ENCODE results near the gene FARS2. TPM values are rescaled to one million over a fixed set of nuclear protein-coding genes. Genes with fewer than 3 reads are reported as not detected.

The FARS2 gene
- total and polyA plus RNA-seq, 2 donors (not counting 3 experiments of a cell fraction or from before 2014, with no cell fraction given): 20.2 to 20.5 TPM

GRCh38 chr6:5729080-5729434 lies 467.7 kb downstream of the FARS2 start:
- no TSS peak for BruUV-seq (replicated peaks)
- Histone ChIP-seq H3K9me3 (replicated peaks; ENCODE audit: control insufficient read depth, insufficient read depth, low read length) (no peaks in the 10 kb centered on the region), H3K27me3 (ENCODE audit: control insufficient read depth in 2 of 2, insufficient read depth in 2 of 2, low read length in 2 of 2) (no peaks in the 10 kb centered on the region), H3K4me1 (ENCODE audit: control insufficient read depth, extremely low read depth, insufficient read depth, low read length) (peaks cover 11% of the 10 kb centered on the region), H3K79me2 (ENCODE audit: control insufficient read depth, insufficient read depth, low read length) (no peaks in the 10 kb centered on the region), H3K4me2 (ENCODE audit: insufficient read depth, low read length) (no peak overlapping the region), H3K36me3 (ENCODE audit: control insufficient read depth in 2 of 2, extremely low read depth in 1 of 2, insufficient read depth in 2 of 2, low read length in 2 of 2) (no peaks in the 10 kb centered on the region), H3K9me1 (replicated peaks; ENCODE audit: control insufficient read depth, extremely low read depth, insufficient read depth, low read length) (no peaks in the 10 kb centered on the region), H3K9ac (replicated peaks; ENCODE audit: extremely low read depth, insufficient read depth, low read length) (no peak overlapping the region), H4K20me1 (replicated peaks; ENCODE audit: control insufficient read depth, extremely low read depth, insufficient read depth, low read length) (no peaks in the 10 kb centered on the region), H3K4me3 (replicated peaks in 1 of 3; ENCODE audit: insufficient read depth in 1 of 3, low read depth in 1 of 3, low read length in 3 of 3) (no peak overlapping the region), H2AFZ (ENCODE audit: low read depth, low read length) (no peak overlapping the region), H3K27ac (ENCODE audit: insufficient read depth, low read depth, low read length) (peak overlapping the region; percentile 12)
- FAIRE-seq: peak; percentile 76
- dilution Hi-C loops (cut with MboI; ENCODE audit: extremely low pct_ligation_motif_present, low sequenced_read_pairs) (no loop called here), intact Hi-C loops (cut with micrococcal nuclease) (no loop called here)
- DNase-seq (ENCODE audit: low read depth, low spot score): peak; percentile 31
- ChIA-PET CTCF (interaction anchor here (3.8 kb wide), 1 partner anchor 258 kb away, joined by 16 read pairs; no protein-coding TSS in a partner anchor), POLR2A (no interaction called here)
- TF ChIP-seq EZH2 (IDR thresholded peaks at IDR 0.05; ENCODE audit: borderline replicate concordance, low read depth, low read length, severe bottlenecking) (no peak), GATA2 (IDR thresholded peaks at IDR 0.05; ENCODE audit: insufficient read depth, insufficient read length, low read depth, low read length) (no peak), FOS (IDR thresholded peaks at IDR 0.05; ENCODE audit: borderline replicate concordance, insufficient read depth, low read length) (peak; percentile 74), MAX (IDR thresholded peaks at IDR 0.05; ENCODE audit: insufficient read depth, insufficient read length) (no peak), POLR2AphosphoS5 (IDR thresholded peaks at IDR 0.05; ENCODE audit: insufficient read depth, low read depth, low read length) (no peak), JUN (IDR thresholded peaks at IDR 0.05; ENCODE audit: borderline replicate concordance, insufficient read depth, insufficient read length, low read depth) (no peak)

GRCh38 chr6:5729813-5730517 lies 468.7 kb downstream of the FARS2 start:
- intact Hi-C loops (cut with micrococcal nuclease): no loop called here
- no peaks in the 10 kb centered on the region for H3K27me3 ChIP-seq (ENCODE audit: control insufficient read depth in 2 of 2, insufficient read depth in 2 of 2, low read length in 2 of 2)
- H3K9me1 ChIP-seq (replicated peaks; ENCODE audit: control insufficient read depth, extremely low read depth, insufficient read depth, low read length): no peaks in the 10 kb centered on the region
- BruUV-seq (replicated peaks): no TSS peak
- DNase-seq (ENCODE audit: low read depth, low spot score): no peak
- H3K9me3 ChIP-seq (replicated peaks; ENCODE audit: control insufficient read depth, insufficient read depth, low read length): no peaks in the 10 kb centered on the region
- peaks cover 11% of the 10 kb centered on the region for H3K4me1 ChIP-seq (ENCODE audit: control insufficient read depth, extremely low read depth, insufficient read depth, low read length)
- H3K79me2 ChIP-seq (ENCODE audit: control insufficient read depth, insufficient read depth, low read length): no peaks in the 10 kb centered on the region
- no peak overlapping the region for H2AFZ ChIP-seq (ENCODE audit: low read depth, low read length)
- no peaks in the 10 kb centered on the region for H3K36me3 ChIP-seq (ENCODE audit: control insufficient read depth in 2 of 2, extremely low read depth in 1 of 2, insufficient read depth in 2 of 2, low read length in 2 of 2)
- no peak overlapping the region for H3K4me2 ChIP-seq (ENCODE audit: insufficient read depth, low read length)
- no peak overlapping the region for H3K9ac ChIP-seq (replicated peaks; ENCODE audit: extremely low read depth, insufficient read depth, low read length)
- TF ChIP-seq GATA2 (IDR thresholded peaks at IDR 0.05; ENCODE audit: insufficient read depth, insufficient read length, low read depth, low read length) (no peak), MAX (IDR thresholded peaks at IDR 0.05; ENCODE audit: insufficient read depth, insufficient read length) (no peak), JUN (IDR thresholded peaks at IDR 0.05; ENCODE audit: borderline replicate concordance, insufficient read depth, insufficient read length, low read depth) (no peak)
- dilution Hi-C loops (cut with MboI; ENCODE audit: extremely low pct_ligation_motif_present, low sequenced_read_pairs): no loop called here
- ChIA-PET POLR2A (no interaction called here), CTCF (interaction anchor here (3.8 kb wide), 1 partner anchor 259 kb away, joined by 16 read pairs; no protein-coding TSS in a partner anchor)
- no peak overlapping the region for H3K27ac ChIP-seq (ENCODE audit: insufficient read depth, low read depth, low read length)
- H3K4me3 ChIP-seq (replicated peaks in 1 of 3; ENCODE audit: insufficient read depth in 1 of 3, low read depth in 1 of 3, low read length in 3 of 3): no peak overlapping the region
- H4K20me1 ChIP-seq (replicated peaks; ENCODE audit: control insufficient read depth, extremely low read depth, insufficient read depth, low read length): no peaks in the 10 kb centered on the region
- no peak for FAIRE-seq
